WTC11 (cell line): ENCODE data around the gene PHC1. TPM values are rescaled to one million over a fixed set of nuclear protein-coding genes. Genes with fewer than 3 reads are reported as not detected.
"Not testable (repeated sequence)": the region's sequence is repeated elsewhere in the genome, so short reads cannot be mapped to it uniquely, and the experiment has no call there.

Source experiments
- ATAC-seq: fragments of 200-7000 bp; cut with Tn5 transposase; 2 replicates; pipeline ENCODE4 v1.10.0; 2021; ENCODE audit warnings: mild to moderate bottlenecking, moderate library complexity
- CTCF ChIA-PET: fragments of 300-600 bp; sonication (Branson Sonifier 250); formaldehyde crosslinking; loops from one replicate; lab custom pipeline; 2021; ENCODE audit warnings: antibody characterized with exemption; lab: Charles Lee
- POLR2A ChIA-PET: fragments of 350-600 bp; sonication (Branson Sonifier 250); formaldehyde crosslinking; loops from one replicate; lab custom pipeline; 2021; ENCODE audit warnings: antibody characterized with exemption; lab: Charles Lee
- DNase-seq: peaks from one replicate; pipeline ENCODE4 v3.0.0; 2021; ENCODE audit warnings: low spot score
- H3K27ac Mint-ChIP-seq: 2 replicates; pipeline ENCODE4 v1.8.0; 2021; ENCODE audit warnings: mixed read lengths
- H3K27me3 Mint-ChIP-seq: 2 replicates; pipeline ENCODE4 v1.8.0; 2021; ENCODE audit warnings: low read depth, mild to moderate bottlenecking, moderate library complexity, mixed read lengths
- H3K36me3 Mint-ChIP-seq: 2 replicates; pipeline ENCODE4 v1.8.0; 2021; ENCODE audit warnings: mixed read lengths
- H3K4me1 Mint-ChIP-seq: 2 replicates; pipeline ENCODE4 v1.8.0; 2022; ENCODE audit warnings: mixed read lengths
- H3K4me3 Mint-ChIP-seq: 2 replicates; pipeline ENCODE4 v1.8.0; 2021; ENCODE audit warnings: mild to moderate bottlenecking, moderate library complexity, mixed read lengths
- H3K9me3 Mint-ChIP-seq: 2 replicates; pipeline ENCODE4 v1.8.0; 2021; ENCODE audit warnings: mixed read lengths
- AR ChIP-seq: fragments of 250-450 bp; sonication (Bioruptor Pico); IDR thresholded peaks from 2 replicates; pipeline ENCODE4 v1.9.0; 2021; ENCODE audit warnings: mild to moderate bottlenecking
- CBFB ChIP-seq: sonication (generic); formaldehyde crosslinking; IDR thresholded peaks from 2 replicates; pipeline ENCODE4 v1.8.1; 2022; ENCODE audit warnings: mild to moderate bottlenecking, low read depth, missing genetic modification reagents
- FOXK1 ChIP-seq: sonication (generic); formaldehyde crosslinking; IDR thresholded peaks from 2 replicates; pipeline ENCODE4 v1.8.0; 2022; ENCODE audit warnings: mild to moderate bottlenecking, moderate library complexity, missing genetic modification reagents
- HMGXB4 ChIP-seq: sonication (generic); formaldehyde crosslinking; IDR thresholded peaks from 2 replicates; pipeline ENCODE4 v1.8.1; 2023; ENCODE audit warnings: mild to moderate bottlenecking, moderate library complexity, missing genetic modification reagents
- MYBL2 ChIP-seq: sonication (generic); formaldehyde crosslinking; IDR thresholded peaks from 2 replicates; pipeline ENCODE4 v1.8.1; 2023; ENCODE audit warnings: mild to moderate bottlenecking, moderate library complexity, missing genetic modification reagents
- NFE2L1 ChIP-seq: sonication (generic); formaldehyde crosslinking; IDR thresholded peaks from 2 replicates; pipeline ENCODE4 v1.8.1; 2023; ENCODE audit warnings: missing genetic modification reagents
- PREB ChIP-seq: sonication (generic); formaldehyde crosslinking; IDR thresholded peaks from 2 replicates; pipeline ENCODE4 v1.8.1; 2022; ENCODE audit warnings: mild to moderate bottlenecking, missing genetic modification reagents, moderate library complexity, borderline replicate concordance
- RORB ChIP-seq: fragments of 250-450 bp; sonication (Bioruptor Pico); IDR thresholded peaks from 2 replicates; pipeline ENCODE4 v1.9.0; 2021; ENCODE audit warnings: mild to moderate bottlenecking
- ZNF263 ChIP-seq: sonication (generic); formaldehyde crosslinking; IDR thresholded peaks from 2 replicates; pipeline ENCODE4 v1.8.1; 2022; ENCODE audit warnings: low read depth, mild to moderate bottlenecking, moderate library complexity, missing genetic modification reagents
- ZNF425 ChIP-seq: fragments of 250-450 bp; sonication (Bioruptor Pico); conservative IDR thresholded peaks from 2 replicates; pipeline ENCODE4 v1.9.0; 2021; ENCODE audit warnings: mild to moderate bottlenecking
- ZNF671 ChIP-seq: fragments of 250-450 bp; sonication (Bioruptor Pico); IDR thresholded peaks from 2 replicates; pipeline ENCODE4 v1.8.0; 2021; ENCODE audit warnings: mild to moderate bottlenecking
- total RNA-seq: library from RNA; stranded (reverse); gene quantifications from 3 replicates; pipeline ENCODE4 v1.2.3, GENCODE V29; 2021

Gene PHC1
- total RNA-seq, 1 experiment from 2014 or later: 733 TPM

- POLR2A ChIA-PET: interaction anchor here (1.4 kb wide), 1 partner anchor 8 kb away, joined by 5 read pairs; the partner anchor contains the start of gene PHC1
- DNase-seq: no peak
Measured at GRCh38 chr12:8922544-8922943, 8.2 kb downstream of the PHC1 start.

GRCh38 chr12:8930655-8931323 is 16.5 kb downstream of the PHC1 start:
- peak overlapping the region; percentile 76 for H3K27ac Mint-ChIP-seq
- H3K9me3 Mint-ChIP-seq, ATAC-seq, POLR2A ChIA-PET, H3K27me3 Mint-ChIP-seq, CTCF ChIA-PET, H3K4me3 Mint-ChIP-seq, H3K4me1 Mint-ChIP-seq, DNase-seq: not testable (repeated sequence)
- H3K36me3 Mint-ChIP-seq: peaks cover 68% of the 10 kb centered on the region

More at GRCh38 chr12:8922544-8922943, 8.2 kb downstream of the PHC1 start:
- ATAC-seq: peak; percentile 39; the same call in 1 of the 2 replicates
- Mint-ChIP-seq H3K4me3 (no peak overlapping the region), H3K9me3 (no peaks in the 10 kb centered on the region), H3K4me1 (peaks cover 41% of the 10 kb centered on the region), H3K27ac (peak overlapping the region; percentile 87), H3K27me3 (no peaks in the 10 kb centered on the region), H3K36me3 (peaks cover 50% of the 10 kb centered on the region)
- CTCF ChIA-PET: no interaction called here
- no peak for TF ChIP-seq AR (CRISPR knock-in tag)
- no peak for TF ChIP-seq FOXK1 (CRISPR knock-in tag)
- TF ChIP-seq NFE2L1: no peak
- no peak for TF ChIP-seq RORB
- no peak for TF ChIP-seq PREB
- no peak for TF ChIP-seq HMGXB4
- TF ChIP-seq ZNF671: no peak
- no peak for TF ChIP-seq ZNF263 (CRISPR knock-in tag)
- TF ChIP-seq ZNF425 (CRISPR knock-in tag): no peak
- no peak for TF ChIP-seq CBFB (CRISPR knock-in tag)
- TF ChIP-seq MYBL2 (CRISPR knock-in tag): no peak

GRCh38 chr12:8932464-8932863 is 18.2 kb downstream of the PHC1 start:
- ATAC-seq, H3K4me3 Mint-ChIP-seq, H3K27ac Mint-ChIP-seq, DNase-seq, H3K9me3 Mint-ChIP-seq, H3K4me1 Mint-ChIP-seq, CTCF ChIA-PET, H3K27me3 Mint-ChIP-seq, POLR2A ChIA-PET: not testable (repeated sequence)
- peaks cover 84% of the 10 kb centered on the region for H3K36me3 Mint-ChIP-seq

- H3K27me3 Mint-ChIP-seq, H3K4me1 Mint-ChIP-seq, H3K9me3 Mint-ChIP-seq, CTCF ChIA-PET, DNase-seq, POLR2A ChIA-PET, H3K4me3 Mint-ChIP-seq, ATAC-seq: not testable (repeated sequence)
- H3K27ac Mint-ChIP-seq: peak overlapping the region; percentile 68; the same call in 1 of the 2 replicates
- peaks cover 88% of the 10 kb centered on the region for H3K36me3 Mint-ChIP-seq
Measured at GRCh38 chr12:8934080-8934479, 19.8 kb downstream of the PHC1 start.
